T47D (cell line): ENCODE measurements around the gene AK5.

Source experiments
- DNase-seq, 2 experiments: peaks; one replicate each; pipeline versions ENCODE4 v3.0.0 to v3.0.0-alpha.2; 2011 to 2012; ENCODE audit warnings: low read depth in 1 of 2, low spot score in 1 of 2
- JUND ChIP-seq: IDR thresholded peaks from 2 replicates; pipeline ENCODE4 v1.6.1; 2012; ENCODE audit warnings: low read depth
- in situ Hi-C: cut with HindIII; loops from 2 replicates; pipeline ENCODE4 v1.10.0; 2016; ENCODE audit warnings: low sequenced_read_pairs, low pct_unique_long_range_greater_than_20kb

The AK5 gene

DNA sequence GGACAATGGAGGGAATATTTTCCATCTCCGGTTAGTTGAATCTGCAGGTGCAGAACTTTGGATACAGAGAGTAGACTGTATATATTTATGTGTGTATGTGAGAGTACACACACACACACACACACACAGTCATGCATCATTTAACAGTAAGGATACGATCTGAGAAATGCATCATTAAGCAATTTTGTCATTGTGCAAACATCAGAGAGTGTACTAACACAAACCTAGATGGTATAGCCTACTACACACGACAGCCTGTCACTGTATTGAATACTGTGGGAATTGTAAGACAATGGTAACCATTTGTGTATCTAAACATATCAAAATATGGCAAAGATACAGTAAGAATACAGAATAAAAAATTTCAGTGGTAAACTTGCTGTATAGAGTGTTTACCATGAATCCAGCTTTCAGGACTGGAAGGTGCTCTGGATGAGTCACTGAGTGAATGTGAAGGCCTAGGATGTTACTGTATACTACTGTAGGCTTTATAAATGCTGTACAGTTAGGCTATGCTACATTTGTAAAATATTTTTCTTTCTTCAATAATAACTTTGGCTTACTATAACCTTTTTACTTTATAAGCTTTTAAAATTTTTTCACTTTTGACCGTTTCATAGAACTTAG, 262.1 kb downstream of the AK5 start:
- no peak; the same call in 1 of the 2 replicates for TF ChIP-seq JUND
- in situ Hi-C loops: no loop called here
- peak in 1 of 2 experiments; percentile 48 for DNase-seq

DNA sequence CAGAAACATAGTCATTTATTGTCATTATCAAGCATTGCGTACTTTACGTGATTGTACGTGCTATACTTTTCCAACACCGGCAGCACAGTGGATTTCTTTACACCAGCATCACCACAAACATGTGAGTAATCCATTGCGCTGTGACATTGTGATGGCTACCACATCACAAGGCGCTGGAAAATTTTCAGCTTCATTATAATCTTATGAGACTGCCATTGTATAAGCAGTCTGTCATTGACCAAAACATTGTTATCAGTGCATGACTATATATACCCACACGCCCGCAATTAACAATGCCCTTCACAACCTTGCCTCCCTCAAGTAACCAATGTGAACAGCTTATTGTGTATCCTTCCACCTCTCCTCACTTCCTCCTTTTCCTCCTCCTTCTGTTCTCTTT, 263.0 kb downstream of the AK5 start:
- in situ Hi-C loops: no loop called here
- TF ChIP-seq JUND: no peak
- DNase-seq: no peak

DNA sequence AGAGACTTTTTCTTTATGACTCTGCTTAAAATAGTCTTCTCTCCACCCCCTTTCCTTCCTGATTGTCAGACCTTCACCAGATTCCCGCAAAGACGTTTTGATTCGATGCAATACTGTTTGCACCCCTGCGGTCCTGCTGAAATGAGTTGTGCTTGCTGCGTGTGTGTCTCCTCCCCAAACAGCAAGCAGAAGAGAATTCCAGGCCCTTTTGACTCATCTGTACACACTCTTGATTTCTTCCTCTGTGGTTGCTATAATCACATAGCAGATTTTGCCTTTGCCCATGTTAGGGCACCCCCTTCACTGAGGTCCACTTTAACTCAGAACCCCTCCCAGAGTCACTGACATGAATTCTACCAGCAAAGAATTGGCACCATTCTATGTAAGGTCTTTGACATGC, 264.2 kb downstream of the AK5 start:
- no peak for TF ChIP-seq JUND
- no peak for DNase-seq
- in situ Hi-C loops: no loop called here

DNA sequence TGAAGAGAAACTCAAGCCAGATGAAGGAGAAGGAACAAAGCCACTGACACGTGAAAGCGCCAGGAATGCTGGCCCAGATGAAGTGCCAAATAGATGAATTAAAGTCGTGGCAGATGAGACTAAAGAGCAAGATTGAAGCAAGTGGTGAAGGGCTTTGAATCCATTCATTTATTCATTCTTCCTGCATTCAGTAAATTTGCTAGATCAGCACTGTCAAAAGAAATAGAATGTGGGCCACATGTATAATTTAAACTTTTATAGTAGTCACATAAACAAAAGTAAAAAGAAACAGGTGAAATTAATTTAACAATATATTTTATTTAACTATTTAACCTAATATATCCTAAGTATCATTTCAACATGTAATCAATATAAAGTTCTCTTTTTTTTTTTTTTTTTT, 265.1 kb downstream of the AK5 start:
- TF ChIP-seq JUND: no peak
- in situ Hi-C loops: no loop called here
- DNase-seq: no peak

DNA sequence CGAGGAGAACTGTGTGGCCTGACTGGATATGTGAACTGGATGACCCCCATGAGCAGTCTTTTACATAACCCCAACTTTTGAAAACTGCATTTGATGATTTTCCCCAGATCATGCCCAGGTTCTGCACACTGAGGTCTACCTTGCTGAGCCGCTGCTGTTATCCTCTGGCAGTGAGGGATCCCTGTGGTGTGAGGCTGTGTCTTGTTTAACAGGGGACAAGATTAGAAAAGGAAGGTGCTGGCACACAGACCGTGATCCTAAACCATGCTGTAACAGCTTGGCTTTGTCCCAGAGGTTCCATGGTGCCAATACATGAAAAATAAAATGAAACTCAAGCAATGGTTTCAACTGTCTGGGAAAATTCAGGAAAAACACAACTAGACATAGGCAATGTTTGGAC, 266.5 kb downstream of the AK5 start:
- in situ Hi-C loops: no loop called here
- TF ChIP-seq JUND: no peak
- no peak for DNase-seq

DNA sequence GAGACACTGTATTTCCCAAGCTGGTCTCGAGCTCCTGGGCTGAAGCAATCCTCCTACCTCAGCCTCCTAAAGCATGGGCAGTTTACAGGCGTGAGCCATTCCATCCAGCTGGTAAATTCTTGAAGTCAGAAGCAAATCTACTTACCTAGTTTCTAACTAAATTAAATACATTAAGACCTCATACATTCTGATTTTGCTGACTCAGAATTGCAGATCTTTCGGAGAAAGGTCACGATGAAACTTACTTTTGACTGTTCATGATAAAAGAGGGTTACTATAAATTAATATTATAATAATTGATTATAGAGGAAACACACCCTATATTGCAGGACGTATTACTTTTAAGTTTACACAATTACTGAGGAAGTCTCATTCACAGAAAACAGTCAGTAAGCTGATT, 268.3 kb downstream of the AK5 start:
- in situ Hi-C loops: no loop called here
- no peak for TF ChIP-seq JUND
- no peak for DNase-seq

DNA sequence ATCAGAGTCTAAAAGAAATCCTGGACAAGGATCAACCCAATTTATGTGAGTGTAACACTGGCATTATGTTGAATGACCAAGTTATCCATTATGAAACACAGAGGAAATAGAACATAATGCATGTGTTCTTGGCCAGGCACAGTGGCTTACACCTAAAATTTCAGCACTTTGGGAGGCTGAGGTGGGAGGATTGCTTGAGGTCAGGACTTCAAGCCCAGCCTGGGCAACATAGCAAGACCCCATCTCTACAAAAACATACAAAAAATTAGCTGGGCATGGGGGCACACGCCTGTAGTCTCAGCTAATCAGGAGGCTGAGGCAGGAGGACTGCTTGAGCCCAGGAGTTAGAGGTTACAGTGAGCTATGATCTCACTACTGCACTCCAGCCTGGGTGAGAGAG, 270.8 kb downstream of the AK5 start:
- in situ Hi-C loops: no loop called here
- no peak for DNase-seq
- no peak for TF ChIP-seq JUND

DNA sequence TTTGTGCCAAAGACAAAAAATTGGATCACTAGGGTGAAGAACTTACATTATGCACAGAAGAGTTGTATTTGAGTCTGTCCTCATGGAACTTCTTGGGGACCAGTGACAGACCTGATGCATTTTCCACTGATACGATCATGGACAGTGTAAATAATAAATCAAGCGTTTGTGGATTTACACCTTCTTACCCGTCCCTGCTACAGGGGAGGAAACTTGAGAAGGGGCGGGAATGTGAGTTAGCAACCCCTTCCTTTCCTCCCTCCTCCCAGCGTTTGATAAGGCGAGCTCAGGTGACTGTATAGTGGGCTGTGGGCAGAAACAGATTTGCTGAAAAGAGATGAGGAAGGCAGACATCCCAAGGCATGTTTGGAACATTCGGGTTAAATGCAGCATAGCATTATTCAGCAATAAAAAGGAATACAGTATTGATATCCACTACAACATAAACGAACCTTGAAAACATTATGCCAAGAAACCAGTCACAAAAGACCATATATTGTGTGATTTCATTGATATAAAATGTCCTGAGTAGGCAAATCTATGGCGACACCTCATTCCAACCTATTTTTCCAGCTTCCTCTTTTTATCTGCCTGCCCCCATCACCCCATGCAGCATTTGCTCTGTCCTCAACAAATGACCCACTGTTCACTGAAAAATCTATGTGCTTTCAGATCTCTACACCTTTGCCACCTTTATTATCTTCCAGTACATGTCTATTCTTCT, 271.9 kb downstream of the AK5 start:
- in situ Hi-C loops: no loop called here
- no peak for DNase-seq
- TF ChIP-seq JUND: no peak

DNA sequence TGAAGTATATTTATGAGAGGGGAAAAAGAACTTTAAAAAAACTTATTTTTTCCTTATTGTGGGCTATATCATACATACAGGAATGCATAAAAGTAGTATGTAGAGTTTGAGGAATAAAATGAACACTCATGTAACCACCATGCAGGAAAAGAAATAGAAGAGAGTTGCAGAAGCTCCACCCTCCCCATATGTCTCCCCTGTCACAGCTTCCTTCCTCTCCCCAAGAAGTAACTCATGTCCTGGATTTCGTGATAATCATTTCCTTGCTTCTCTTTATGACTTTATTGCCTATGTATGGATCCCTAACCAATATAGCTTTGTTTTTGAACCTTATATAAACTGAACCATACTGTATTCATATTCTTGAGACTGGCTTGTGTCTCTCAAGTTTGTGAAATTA, 274.2 kb downstream of the AK5 start:
- no peak for DNase-seq
- no peak for TF ChIP-seq JUND
- in situ Hi-C loops: no loop called here

DNA sequence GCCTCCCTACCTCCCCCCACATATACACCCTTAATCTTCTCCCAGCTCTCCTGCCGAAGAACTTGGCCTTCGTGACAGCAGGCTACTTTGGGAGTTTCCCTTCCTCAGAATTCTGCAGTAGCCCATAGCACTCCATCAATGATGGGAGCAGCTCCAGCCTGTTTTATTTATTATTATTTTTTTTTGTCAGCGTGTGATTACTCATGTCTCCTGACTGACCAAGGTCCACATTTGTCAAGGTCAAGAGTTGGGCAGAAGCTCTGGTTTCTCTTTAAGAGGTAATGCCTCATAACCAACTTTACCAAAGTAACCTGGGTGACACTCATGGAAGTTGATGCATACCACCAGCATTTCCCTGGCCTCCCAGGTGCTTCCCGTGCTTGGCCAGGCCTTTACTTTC, 275.2 kb downstream of the AK5 start:
- no peak for TF ChIP-seq JUND
- DNase-seq: no peak
- in situ Hi-C loops: no loop called here

DNA sequence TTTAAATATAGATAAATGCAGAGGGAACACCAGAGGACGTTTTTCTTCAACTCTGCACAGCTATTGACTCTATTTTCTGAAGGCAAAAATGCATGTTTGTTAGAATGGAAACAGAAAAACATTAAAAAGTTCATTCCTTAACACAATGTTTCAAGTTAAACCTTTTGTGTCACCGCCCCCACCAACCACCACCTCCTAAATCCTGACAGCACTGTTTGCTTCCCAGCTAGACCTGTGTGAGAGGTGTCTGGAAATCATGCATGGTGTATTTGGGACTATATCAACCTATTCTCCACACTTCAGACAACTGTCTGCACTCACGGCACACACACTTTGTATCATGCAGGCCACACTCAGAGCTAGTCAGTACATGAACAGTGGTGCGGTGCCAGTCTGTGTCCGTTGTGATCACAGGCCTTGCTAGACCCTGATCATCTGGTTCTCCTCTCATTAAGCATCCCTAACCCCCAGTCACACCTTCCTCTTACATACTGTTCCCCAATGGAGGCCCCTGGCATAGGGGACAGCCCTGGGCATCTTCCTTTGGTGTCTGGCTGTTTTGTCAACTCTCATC, 276.9 kb downstream of the AK5 start:
- in situ Hi-C loops: no loop called here
- no peak for TF ChIP-seq JUND
- no peak for DNase-seq

DNA sequence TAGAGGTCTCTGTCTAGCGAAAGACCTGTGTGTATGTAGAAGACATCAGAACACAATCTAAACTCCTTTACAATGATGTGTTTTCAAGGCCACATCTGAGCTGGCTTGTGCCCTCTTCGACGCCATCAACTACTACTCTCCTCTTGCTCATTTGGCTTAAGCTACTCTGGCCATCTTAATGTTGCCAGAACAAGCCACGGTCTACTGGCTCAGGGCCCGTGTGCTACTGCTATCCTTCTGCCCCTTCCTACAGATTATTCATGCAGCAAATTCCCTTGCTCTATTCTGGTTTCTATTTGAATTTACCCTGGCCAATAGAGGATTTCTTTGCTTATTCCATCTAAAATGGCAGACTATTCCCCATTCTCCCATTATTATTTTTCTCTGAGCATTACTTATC, 278.9 kb downstream of the AK5 start:
- in situ Hi-C loops: no loop called here
- TF ChIP-seq JUND: no peak
- no peak for DNase-seq

DNA sequence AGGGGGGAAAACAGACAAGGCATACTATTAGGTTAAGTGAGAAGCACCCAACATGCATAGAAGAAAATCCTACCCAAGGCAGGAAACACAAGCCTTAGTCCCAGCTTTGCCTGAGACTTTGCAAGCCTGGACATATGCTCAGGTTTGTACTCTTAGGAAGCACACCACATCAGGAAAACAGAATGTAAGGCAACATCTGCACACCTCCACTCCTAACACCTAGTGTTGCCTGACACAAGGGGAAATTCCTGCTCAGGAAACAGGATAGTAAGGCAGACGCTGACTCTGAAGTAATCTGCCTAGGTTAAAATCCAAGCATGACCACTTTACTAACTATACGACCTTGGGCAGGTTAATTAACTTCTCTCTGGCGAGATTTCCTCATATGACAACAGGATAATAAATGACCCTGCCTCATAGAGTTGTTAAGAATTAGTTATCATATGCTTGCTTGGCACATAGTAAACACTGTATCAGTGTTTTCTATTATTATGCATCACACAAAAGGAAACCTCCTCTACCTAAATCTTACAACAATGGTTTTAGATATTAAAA, 280.9 kb downstream of the AK5 start:
- no peak for TF ChIP-seq JUND
- in situ Hi-C loops: no loop called here

More for the DNA sequence above, 280.9 kb downstream of the AK5 start:
- no peak for DNase-seq
